ENCODE results near the gene NAALADL2.

NAALADL2 gene

GRCh38 chr3:175273573-175273972 is 414.4 kb downstream of the NAALADL2 start:
- H3K4me3 ChIP-seq, result no peak overlapping the region
- H3K27ac ChIP-seq, result no peak overlapping the region

DNA sequence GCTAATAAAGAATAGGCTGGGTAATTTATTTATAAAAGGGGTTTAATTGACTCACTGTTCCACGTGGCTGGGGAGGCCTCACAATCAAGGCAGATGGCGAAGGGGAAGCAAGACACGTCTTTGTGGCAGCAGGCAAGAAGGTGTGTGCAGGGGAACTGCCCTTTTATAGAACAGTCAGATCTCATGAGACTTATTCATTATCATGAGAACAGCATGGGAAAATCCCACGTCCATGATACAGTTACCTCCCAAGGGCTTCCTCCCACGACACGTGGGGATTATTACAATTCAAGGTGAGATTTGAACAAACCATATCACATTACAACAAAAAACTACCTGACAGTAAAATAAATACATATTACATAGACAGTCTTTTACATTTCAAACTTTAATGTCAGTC is 414.9 kb downstream of the NAALADL2 start:
- Histone ChIP-seq H3K27ac (no peak overlapping the region), H3K4me3 (no peak overlapping the region)

- H3K4me3 ChIP-seq, result no peak overlapping the region
- no peak overlapping the region for H3K27ac ChIP-seq
Observed at GRCh38 chr3:175274474-175275218, 415.5 kb downstream of the NAALADL2 start.

DNA sequence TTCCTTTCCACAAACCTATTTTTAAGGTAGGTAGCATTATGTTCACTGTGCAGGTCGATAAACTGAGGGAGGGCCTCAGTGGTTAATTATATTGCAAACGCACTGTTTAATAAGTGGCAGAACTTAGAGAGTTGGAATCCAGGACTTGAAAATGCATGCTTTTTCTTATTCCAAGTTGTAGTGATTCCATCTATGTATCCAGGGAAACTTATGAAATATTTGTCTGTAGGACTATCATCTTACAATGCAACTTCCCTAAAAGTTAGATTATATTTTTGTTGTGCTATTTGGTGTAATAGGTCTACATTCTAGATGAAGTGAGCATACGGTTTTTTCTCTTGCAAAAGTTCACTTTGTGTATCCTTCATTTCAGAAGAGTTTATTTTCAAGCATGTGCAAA is 419.5 kb downstream of the NAALADL2 start:
- no peak overlapping the region for H3K4me3 ChIP-seq
- H3K27ac ChIP-seq, result no peak overlapping the region

GRCh38 chr3:175279457-175279856 is 420.3 kb downstream of the NAALADL2 start:
- H3K4me3 ChIP-seq, result no peak overlapping the region
- H3K27ac ChIP-seq, result no peak overlapping the region

GRCh38 chr3:175279911-175280310 is 420.8 kb downstream of the NAALADL2 start:
- Histone ChIP-seq H3K27ac (no peak overlapping the region), H3K4me3 (no peak overlapping the region)

DNA sequence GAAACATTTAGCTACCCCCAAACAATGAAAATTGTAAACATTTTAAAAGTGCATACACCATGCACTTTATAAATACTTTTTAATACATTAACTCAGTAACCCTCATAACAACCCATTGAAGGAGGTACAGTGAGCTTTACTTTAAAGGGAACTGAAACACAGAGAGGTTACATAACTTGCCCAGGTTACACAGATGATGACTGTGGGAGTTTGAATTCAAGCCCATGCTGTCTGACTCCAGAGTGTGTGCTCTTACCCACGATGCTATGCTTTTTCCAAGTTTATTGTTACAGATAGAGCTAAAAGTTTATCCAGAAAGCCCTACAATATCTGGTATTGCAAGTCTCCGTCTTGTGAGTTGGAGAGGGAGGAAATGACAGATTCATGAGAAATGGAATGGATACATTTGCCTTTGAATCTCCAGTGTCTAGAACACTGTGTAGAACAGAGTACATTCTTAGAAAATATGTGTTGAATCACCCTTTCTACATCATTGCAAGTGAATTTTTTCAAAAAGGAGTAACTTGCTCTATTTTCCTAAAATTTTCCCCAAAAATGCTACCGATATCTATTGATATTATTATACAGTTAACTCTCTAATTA is 428.3 kb downstream of the NAALADL2 start:
- H3K27ac ChIP-seq, result peak overlapping the region in 1 of 21 experiments; percentile 13

GRCh38 chr3:175288621-175289020 is 429.5 kb downstream of the NAALADL2 start:
- no peak overlapping the region for H3K27ac ChIP-seq
- H3K4me3 ChIP-seq, result no peak overlapping the region

More for the DNA sequence above, 428.3 kb downstream of the NAALADL2 start:
- no peak overlapping the region for H3K4me3 ChIP-seq

DNA sequence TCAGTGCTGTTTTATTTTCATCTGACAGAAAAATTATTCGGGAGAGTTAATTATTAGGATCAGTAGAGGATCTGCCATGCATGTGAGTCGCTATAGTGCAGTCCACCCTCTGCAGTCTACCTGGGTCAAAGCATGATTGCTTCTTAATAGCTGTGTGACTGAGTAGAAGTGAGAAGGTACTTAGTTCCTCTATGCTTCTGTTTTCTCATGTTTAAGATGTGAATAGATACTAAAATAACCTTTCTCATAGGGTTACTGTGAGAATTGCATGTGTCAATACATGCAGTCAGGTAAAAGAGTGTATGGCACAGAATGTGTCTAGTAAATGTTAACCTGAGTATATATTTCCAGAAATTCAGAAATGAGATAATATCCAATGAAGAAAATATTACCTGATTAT is 435.7 kb downstream of the NAALADL2 start:
- Histone ChIP-seq H3K4me3 (no peak overlapping the region), H3K27ac (no peak overlapping the region)

DNA sequence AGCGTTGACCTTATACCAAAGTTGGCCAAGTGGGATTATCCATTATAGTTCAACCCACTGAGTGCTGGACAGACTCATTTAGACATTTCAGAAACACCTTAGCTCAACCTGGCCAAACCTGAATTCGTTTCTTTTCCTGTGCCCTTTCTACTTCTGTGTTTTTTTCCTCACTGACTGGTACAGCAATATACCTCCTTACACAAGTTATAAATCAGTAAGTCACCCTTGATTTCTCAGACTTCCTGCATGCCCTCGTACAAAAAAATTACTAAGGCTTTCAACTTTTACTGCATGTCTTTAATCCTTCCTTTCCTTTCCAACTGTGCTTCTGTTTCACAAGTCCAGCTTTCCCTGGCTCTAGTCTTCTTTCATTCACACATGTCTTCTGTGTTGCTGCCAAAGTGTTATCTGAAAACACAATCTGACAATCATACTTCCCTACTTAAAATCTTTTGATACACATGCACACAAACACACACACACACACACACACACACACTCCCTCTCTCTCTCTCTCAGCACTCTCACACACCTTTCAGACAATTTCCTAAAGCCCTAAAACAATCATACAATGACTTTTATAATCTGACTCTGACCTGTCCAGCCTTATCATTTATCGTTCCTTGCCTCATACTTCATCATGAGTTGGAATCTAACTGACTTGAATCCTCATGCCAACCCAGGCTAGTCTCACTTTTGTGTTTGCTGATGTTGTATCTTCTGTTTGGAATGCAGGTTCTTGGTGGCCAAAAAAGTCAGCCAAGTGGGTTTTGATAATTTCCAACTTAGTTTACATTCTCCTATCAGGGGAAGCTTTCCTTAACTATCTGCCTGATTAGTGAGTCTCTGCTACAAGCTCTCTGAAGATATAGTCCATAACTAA is 436.4 kb downstream of the NAALADL2 start:
- no peak overlapping the region for H3K4me3 ChIP-seq
- H3K27ac ChIP-seq, result no peak overlapping the region

DNA sequence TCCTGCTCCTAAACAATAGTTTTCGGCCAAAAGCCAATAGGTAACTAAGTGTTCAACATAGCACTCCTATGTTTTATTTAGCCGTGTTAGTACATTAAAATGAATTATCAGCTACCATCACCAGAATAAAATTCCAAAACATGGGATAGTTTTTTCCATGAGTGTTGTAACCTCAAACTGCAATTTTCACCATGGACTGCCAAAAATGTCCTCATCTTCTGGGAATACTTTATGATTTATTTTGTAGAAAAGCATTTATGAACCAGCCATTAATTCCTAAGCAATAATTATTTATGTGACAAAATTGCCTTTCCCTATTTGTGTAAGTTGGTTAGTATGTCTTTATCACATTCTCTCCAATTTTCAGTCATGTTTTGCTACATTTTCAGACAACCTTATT is 438.1 kb downstream of the NAALADL2 start:
- Histone ChIP-seq H3K27ac (no peak overlapping the region), H3K4me3 (no peak overlapping the region)

DNA sequence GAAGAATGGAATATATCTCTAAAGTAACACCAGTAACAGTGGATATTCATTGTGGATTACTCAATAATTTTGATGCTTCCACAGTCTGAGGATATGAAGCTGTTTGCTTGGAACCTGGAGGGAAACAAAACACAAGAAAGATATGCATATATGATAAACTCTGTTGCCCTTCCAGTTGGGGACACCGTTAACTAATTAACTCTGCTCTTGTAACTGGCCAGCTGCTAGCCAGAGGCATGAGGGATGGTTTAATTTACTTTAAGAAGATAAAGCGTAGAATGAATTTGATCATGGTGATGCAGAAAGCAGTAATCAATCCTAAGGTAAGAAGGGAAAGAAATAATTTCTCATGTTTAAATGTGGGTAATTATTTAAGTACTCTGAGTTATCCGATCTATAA is 442.6 kb downstream of the NAALADL2 start:
- Histone ChIP-seq H3K27ac (no peak overlapping the region), H3K4me3 (no peak overlapping the region)

DNA sequence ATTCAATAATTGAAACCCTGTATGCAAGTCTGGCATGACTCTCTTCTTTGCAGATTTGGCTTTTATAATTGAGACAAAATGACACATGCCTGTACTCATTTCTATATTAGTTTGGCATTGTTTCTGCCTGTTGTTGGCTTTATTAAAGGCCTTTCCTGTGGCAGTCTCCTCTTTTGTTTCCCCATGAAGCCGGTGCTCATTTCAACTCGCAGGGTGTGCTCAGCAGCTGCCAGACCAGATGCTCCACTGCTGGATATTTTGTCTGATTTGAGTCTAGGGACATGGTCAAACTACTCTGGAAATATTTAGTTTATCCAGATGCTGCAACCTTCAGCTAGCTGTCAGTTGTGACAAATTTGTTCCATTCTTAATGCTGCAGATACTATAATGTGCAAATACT is 445.3 kb downstream of the NAALADL2 start:
- H3K27ac ChIP-seq, result no peak overlapping the region
- no peak overlapping the region for H3K4me3 ChIP-seq

DNA sequence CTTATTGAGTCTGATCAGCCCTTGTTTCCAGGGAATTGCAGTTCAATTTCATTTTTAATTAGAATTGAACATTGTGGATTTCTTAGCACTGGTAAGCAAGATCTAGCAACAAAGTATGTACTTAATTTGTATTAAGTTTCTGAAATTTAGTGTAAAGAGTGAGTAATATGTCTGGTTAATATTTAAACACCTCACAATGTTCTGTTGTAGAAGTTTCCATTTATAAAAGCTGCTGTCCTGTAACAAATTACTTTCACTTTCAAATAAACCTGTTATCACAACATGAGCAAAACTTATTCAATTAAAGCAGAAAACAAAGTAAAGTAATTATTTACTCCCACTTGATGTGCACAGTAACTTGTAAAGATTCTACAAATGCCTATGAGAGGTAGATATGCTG is 448.5 kb downstream of the NAALADL2 start:
- H3K27ac ChIP-seq, result no peak overlapping the region
- H3K4me3 ChIP-seq, result no peak overlapping the region

DNA sequence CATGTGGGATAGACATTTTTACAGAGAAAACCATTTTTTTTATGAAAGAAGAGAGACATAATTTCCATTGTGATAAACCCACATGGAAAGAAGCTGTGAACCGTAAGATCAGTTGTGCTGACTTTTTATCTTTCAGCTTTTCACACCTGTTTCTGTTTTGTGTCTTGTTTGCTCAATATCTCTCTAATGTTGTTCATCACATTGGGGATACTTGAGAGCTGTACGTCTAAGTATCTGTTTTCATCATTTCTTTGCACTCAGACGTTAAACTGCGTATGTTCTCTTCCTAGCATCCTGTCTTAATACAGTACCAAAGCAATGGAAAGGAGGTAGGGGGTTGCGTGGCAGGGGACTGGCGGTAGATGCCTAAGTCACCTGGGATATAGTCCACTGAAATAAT is 449.0 kb downstream of the NAALADL2 start:
- no peak overlapping the region for H3K27ac ChIP-seq
- H3K4me3 ChIP-seq, result no peak overlapping the region

- Histone ChIP-seq H3K4me3 (no peak overlapping the region), H3K27ac (no peak overlapping the region)
Observed at GRCh38 chr3:175310046-175310445, 450.9 kb downstream of the NAALADL2 start.

DNA sequence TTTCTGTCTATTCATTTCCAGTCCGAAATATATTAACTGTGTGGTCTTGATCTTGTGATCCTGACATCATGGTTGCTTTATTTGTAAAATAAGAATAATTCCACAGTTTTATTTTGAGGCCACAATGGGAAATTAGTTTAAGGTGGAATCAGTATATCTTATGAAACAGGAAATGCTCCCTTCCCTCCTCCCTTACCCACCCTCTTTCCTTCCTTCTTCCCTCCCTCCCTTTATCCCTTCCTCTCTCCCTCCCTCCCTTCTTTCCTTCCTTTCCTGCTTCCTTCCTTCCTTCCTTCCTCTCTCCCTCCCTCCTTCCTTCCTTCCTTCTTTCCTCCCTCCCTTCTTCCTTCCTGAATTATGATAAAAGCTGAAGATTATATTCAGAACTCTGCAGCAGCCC is 452.3 kb downstream of the NAALADL2 start:
- Histone ChIP-seq H3K27ac (no peak overlapping the region), H3K4me3 (no peak overlapping the region)

- no peak overlapping the region for H3K27ac ChIP-seq
- H3K4me3 ChIP-seq, result no peak overlapping the region
Observed at GRCh38 chr3:175311946-175312345, 452.8 kb downstream of the NAALADL2 start.

DNA sequence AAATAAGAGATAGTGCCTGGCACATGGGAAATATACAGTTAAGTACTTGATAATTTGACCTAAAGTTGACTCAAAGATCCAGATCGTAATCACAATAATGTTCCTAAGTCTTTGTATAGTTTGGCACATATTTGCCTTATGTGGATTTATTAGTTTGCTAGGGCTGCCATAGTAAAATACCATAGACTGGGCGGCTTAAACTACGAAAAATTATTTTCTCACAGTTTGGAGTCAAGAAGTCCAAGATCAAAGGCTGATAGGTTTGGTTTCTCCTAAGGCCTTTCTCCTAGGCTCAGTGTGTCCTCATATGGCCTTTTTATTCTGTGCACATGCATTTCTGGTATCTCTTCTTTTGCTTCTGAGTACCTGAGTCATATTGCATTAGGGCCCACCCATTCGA is 453.7 kb downstream of the NAALADL2 start:
- Histone ChIP-seq H3K27ac (no peak overlapping the region), H3K4me3 (no peak overlapping the region)

DNA sequence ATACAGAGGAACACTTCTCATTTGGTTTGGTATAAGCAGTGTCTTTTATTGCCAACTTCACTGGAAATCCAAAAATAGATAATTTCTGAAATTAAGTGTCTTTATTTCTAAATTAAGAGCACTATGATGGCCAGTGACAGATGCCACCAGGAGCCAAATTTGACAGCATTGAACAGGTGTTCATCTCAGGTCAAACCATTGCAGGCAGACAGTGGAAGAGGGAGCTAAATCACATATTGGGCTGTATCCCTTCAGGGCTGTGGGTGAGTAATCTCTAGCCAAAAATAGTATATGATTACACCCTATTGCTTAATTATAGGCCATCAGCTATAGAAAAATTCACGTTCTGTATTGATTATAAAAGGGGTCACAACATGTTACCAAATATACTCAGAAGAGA is 457.7 kb downstream of the NAALADL2 start:
- H3K27ac ChIP-seq, result no peak overlapping the region

DNA sequence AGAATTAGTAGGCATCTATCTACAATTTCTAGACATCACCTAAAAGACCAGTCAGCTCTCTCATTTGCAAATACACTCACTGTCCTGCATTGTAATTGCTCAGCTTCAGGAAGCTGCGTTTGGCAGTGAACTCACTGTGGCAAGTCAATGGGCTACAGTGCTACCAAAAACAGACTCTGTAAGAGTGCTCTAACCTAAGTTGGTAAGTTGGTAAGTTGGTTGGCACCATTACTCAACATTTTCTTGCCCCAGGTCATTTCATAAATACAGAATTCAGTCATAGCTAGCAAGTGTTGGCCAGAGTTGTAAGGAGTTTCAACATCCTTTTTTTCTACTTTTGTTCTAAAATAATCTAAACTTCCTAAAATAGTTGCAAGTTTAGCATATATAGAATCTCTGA is 466.3 kb downstream of the NAALADL2 start:
- H3K27ac ChIP-seq, result no peak overlapping the region

More for the DNA sequence above, 457.7 kb downstream of the NAALADL2 start:
- no peak overlapping the region for H3K4me3 ChIP-seq

More for the DNA sequence above, 466.3 kb downstream of the NAALADL2 start:
- H3K4me3 ChIP-seq, result no peak overlapping the region

Data from skin epidermis (tissue), 12 donors.